Right lobe of liver (tissue), 4 donors: ENCODE data around the gene CLCA1.

Source experiments
- POLR2A ChIP-seq: fragments of 450-650 bp; IDR thresholded peaks from one replicate; pipeline ENCODE4 v1.6.1; 2017; ENCODE audit warnings: antibody characterized with exemption, mild to moderate bottlenecking
- TF ChIP-seq, protein P1 (sequence below), 4 donors: fragments of 200-600 bp in 3 of 4; fragments of 450-650 bp in 1 of 4; IDR thresholded peaks; one replicate each; pipeline versions ENCODE4 v1.5.1 to v1.8.0; 2016 to 2022; ENCODE audit warnings: antibody characterized with exemption in 4 of 4, mild to moderate bottlenecking in 2 of 4
- donor health status: DM: no; HTN: no; CAD: no.
- donor health status: DM: no; HTN: no; CAD: no.
- donor health status: DM: no; HTN: yes; CAD: no.

DNA sequence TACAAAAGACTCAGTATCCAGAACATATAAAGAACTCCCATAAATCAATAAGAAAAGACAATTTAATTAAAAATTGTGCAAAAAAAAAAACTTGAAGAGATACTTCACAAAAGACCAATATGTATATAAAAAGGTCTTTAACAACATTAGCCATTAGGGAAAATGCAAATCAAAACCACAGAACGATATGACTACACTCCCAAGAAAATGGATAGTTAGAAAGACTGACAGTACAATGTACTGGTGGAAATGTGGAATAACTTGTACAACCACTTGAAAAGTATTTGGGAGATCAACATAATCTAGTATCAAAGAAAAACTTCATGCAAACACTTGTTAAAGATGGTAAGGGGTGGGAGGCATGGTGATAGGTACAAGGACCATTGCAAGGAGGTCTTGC lies 3.9 kb upstream of the CLCA1 start:
- TF ChIP-seq, protein P1, sequence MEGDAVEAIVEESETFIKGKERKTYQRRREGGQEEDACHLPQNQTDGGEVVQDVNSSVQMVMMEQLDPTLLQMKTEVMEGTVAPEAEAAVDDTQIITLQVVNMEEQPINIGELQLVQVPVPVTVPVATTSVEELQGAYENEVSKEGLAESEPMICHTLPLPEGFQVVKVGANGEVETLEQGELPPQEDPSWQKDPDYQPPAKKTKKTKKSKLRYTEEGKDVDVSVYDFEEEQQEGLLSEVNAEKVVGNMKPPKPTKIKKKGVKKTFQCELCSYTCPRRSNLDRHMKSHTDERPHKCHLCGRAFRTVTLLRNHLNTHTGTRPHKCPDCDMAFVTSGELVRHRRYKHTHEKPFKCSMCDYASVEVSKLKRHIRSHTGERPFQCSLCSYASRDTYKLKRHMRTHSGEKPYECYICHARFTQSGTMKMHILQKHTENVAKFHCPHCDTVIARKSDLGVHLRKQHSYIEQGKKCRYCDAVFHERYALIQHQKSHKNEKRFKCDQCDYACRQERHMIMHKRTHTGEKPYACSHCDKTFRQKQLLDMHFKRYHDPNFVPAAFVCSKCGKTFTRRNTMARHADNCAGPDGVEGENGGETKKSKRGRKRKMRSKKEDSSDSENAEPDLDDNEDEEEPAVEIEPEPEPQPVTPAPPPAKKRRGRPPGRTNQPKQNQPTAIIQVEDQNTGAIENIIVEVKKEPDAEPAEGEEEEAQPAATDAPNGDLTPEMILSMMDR (IDR thresholded peaks at IDR 0.05), result no peak
- no peak for TF ChIP-seq POLR2A
